D721Med (cell line): ENCODE measurements around the gene WBP2.

ENCODE experiments used
- DNase-seq: peaks from one replicate; pipeline ENCODE4 v3.0.0; 2011; ENCODE audit warnings: low spot score; ENCODE audit not compliant: insufficient read length
- FAIRE-seq: peaks from 2 replicates; lab custom pipeline; 2011; peaks lifted over from hg19 to GRCh38; lab: Jason Lieb, UNC
- TF ChIP-seq, protein P1 (sequence below): IDR thresholded peaks from 2 replicates; pipeline ENCODE4 v1.5.1; 2012; ENCODE audit warnings: mild to moderate bottlenecking, control low read depth; ENCODE audit not compliant: insufficient read depth; ENCODE audit errors: missing control alignments

The WBP2 gene

DNA sequence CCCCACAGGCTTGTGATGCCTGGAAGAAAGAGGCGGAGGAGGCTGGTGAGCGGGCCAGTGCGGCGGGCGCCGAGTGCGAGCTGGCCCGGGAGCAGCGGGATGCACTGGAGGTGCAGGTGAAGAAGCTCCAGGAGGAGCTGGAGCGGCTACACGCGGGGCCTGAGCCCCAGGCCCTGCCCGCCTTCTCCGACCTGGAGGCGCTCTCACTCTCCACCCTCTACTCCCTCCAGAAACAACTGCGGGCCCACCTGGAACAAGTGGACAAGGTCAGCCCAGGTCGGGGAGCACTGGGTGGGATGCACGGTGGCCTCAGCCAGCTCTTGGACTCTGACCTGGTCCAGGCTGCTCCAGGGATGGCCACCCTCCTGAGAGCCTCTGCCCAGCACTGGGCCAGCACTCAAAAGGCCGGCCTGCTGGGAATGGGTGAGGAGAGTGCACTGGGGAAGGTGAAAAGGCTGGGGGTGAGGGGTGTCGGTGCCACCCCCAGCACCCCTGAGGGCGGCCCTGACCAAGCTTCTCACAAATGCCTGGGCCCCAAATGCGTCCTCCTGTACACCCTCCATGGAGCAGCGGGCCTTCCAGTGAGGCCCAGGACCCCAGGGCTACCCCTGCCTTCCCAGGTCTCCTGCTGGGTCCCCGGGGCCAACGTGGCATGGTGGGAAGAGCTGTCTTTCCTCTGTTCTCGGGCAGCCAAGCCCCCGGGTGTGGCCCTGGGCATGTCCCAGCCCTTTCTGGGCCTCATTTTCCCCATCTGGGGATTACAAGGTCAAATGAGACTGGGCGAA is 31.7 kb downstream of the WBP2 start:
- FAIRE-seq (no peak), DNase-seq (no peak)
- TF ChIP-seq, protein P1, sequence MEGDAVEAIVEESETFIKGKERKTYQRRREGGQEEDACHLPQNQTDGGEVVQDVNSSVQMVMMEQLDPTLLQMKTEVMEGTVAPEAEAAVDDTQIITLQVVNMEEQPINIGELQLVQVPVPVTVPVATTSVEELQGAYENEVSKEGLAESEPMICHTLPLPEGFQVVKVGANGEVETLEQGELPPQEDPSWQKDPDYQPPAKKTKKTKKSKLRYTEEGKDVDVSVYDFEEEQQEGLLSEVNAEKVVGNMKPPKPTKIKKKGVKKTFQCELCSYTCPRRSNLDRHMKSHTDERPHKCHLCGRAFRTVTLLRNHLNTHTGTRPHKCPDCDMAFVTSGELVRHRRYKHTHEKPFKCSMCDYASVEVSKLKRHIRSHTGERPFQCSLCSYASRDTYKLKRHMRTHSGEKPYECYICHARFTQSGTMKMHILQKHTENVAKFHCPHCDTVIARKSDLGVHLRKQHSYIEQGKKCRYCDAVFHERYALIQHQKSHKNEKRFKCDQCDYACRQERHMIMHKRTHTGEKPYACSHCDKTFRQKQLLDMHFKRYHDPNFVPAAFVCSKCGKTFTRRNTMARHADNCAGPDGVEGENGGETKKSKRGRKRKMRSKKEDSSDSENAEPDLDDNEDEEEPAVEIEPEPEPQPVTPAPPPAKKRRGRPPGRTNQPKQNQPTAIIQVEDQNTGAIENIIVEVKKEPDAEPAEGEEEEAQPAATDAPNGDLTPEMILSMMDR = no peak

DNA sequence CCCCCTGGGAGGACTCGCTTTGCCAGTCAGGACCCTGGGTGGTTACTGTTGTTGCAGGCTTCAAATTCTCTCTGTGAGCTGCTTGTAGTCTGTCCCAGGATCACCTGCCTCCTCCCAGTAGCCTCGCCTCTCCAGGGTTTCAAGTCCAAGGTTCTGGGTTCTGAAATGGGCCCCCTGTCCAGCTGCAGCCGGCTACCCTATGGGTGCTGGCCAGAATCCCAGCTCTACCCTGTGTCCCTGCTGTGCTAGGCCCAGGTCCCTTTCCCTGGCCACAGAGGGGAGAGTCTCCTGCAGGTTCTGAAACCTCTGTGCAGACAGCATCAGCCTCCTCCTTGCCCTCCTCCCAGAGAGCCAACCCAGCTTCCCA is 32.4 kb downstream of the WBP2 start:
- FAIRE-seq (no peak), DNase-seq (no peak)
- TF ChIP-seq, protein P1 = no peak

- DNase-seq (no peak), FAIRE-seq (no peak)
- TF ChIP-seq, protein P1 = no peak
These were observed 32.9 kb downstream of the WBP2 start for GRCh38 chr17:75822119-75822799.

DNA sequence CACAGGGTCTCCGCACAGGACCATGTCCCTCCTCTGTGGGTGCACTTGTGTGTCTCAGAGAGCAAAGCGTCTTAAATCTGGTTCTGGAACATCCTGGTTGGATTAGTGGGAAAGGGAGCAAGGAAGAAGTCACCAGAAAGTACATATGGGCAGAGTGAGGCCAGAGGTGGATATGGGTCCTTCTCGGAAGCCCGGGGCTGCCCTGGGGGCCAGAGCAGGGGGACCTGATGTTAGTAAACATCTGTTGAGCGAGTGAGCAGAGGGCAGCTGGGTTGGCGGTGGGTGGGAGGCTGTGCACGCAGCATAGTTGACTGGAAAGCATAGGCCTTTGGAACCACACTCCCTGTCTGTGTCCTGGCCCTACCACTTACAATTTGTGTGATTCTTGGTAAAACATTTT is 33.6 kb downstream of the WBP2 start:
- no peak for DNase-seq
- no peak for FAIRE-seq
- TF ChIP-seq, protein P1 = no peak

DNA sequence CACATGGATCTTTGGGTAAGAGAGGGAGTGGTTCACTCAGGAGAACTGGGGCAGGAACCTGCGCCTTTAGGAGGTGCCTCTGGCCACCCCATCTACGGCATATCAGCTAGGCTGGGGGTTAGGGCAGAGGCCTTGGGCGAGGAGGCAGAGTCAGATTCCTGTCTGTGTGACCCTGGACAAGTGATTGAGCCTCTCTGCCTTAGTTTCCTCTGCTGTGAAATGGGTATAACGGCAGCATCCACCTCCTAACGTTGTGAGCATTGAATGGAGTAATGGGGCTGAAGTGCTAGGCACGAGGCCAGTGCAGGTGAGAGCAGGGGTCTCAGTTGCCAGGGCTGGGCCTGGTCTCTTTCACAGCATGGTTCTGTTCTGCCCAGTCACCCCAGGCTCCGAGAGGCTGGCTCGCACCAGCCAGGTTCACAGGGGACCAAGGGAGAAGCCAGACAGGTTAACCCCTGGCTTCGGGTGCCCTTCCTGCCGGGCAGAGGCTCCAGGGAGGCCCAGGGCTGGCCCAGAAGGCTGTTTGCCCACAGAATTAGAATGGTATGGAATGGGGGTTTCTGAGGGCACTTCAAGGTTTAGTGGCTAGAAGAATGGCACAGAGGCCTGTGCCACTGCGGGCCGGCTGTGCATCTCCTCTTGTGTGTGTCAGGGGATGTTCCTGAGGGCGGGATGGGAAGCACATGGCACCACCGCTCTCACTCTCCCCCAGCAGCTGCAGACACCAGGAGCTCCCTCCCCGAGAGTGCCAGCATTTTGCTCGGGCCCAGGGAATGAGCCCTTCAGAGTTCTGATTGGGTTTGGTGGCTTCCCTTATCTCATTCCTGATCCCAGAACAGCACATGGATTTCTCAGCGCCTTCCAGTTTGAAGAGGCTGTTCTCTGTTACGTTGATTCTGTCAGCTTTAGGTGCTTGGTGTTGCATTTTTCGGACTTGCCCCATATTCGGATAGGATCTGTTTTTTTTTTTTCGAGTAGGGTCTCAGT is 34.7 kb downstream of the WBP2 start:
- FAIRE-seq (no peak), DNase-seq (no peak)
- TF ChIP-seq, protein P1 = no peak

DNA sequence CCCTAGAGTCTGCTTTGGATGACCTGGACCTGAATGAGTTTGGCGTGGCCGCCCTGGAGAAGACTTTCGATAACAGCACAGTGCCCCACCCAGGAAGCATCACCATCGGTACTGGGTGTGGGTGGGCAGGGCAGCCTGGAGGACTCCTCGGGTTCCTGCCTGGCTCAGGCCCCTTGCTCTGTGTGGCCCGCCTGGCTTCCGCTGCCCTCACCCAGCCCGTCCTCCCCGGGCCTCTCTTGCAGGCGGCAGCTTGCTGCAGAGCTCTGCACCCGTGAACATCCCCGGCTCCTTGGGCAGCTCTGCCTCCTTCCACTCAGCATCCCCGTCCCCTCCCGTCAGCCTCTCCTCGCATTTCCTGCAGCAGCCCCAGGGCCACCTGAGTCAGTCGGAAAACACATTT is 35.5 kb downstream of the WBP2 start:
- FAIRE-seq = no peak
- TF ChIP-seq, protein P1 = no peak
- no peak for DNase-seq
